GM19324 (cell line): ENCODE results near the gene BCR.

ENCODE experiments used
- ATAC-seq: cut with Tn5 transposase; IDR thresholded peaks from one replicate; pipeline ENCODE4 v1.9.1; 2021; ENCODE audit warnings: mild to moderate bottlenecking, moderate library complexity; ENCODE audit not compliant: unreplicated experiment, low FRiP score

BCR gene

DNA sequence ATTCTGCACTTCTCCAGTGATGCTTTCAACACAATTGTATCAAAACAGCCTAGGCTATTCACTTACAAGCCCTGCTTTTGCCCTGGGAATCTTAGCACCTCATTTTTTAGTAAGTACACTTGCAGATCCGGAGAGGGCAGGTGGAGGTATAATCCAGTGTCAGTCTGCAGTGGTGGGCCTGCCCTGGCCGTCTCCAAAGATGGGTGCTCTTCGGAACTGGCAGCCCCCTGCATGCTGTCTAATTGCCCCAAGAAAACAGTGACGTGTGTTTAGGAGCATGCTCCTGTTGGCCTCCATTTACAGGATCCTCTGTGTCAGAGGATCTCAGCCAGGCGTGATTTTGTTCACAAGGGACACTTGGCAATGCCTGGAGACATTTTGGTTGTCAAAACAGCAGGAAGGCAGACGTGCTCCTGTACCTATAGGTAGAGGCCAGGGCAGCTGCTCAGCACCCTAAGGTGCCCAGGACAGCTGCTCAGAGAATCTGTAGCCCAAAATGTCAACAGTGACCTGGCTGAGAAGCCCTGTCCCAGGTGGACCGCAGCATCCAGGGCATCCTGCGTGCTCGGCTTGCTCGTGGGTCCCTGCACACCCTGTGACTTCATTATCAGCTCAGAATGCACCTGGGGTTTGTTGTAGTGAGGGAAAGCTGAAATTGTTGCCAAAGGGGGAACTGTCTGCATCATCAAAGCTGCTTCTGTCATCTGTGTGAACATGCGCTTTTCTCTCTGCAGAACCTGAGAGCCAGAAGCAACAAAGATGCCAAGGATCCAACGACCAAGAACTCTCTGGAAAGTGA is 90.7 kb downstream of the BCR start:
- no peak for ATAC-seq

DNA sequence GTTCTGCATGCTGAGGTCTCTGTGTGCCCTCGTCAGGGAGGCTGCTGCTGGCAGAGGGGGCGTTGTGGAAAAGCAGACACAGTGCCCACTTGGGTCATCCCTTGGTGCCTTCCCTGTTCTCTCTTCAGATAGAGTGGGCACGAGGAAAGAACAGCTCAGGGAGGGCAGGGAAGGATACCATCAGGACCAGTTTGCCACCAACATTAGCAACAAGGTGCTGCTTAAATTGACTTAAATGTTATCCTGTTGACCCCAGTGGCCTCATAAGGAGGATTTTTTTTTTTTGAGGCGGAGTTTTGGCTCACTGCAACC is 91.2 kb downstream of the BCR start:
- ATAC-seq, result no peak

- ATAC-seq, result no peak
Observed at GRCh38 chr22:23272371-23272770, 92.1 kb downstream of the BCR start.

GRCh38 chr22:23272834-23273233 is 92.5 kb downstream of the BCR start:
- ATAC-seq, result no peak

DNA sequence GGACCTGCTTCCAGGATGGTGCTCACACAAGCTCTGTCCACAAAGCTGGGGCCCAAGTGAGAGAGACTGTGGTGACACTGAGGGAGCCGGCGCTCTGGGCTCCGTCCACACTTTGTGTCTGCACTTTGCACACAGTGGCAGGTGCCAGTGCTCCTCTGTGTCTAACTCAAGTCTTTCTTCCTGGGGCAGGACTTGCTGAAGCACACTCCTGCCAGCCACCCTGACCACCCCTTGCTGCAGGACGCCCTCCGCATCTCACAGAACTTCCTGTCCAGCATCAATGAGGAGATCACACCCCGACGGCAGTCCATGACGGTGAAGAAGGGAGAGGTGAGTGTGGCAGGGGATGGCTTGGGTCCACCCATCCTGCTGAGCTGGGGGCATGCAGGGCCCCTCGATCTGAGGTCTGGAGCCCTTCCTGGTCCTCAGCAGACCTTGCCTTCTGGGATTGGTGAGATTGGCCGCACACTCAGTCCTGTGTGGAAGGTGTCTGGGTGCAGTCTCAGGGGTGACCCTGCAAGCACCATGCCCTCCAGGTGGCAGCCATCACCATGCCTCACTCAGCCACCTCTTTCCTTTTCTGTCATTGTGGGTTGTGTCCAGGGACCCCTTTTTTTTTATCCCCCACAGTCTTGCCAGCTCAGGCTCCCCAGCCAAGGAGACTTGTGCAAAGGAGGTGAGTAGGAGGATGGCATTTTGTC is 93.3 kb downstream of the BCR start:
- ATAC-seq, result no peak

GRCh38 chr22:23274146-23274526 is 93.8 kb downstream of the BCR start:
- no peak for ATAC-seq

GRCh38 chr22:23274891-23275694 is 94.8 kb downstream of the BCR start:
- no peak for ATAC-seq

GRCh38 chr22:23275751-23276150 is 95.4 kb downstream of the BCR start:
- ATAC-seq, result no peak

- no peak for ATAC-seq
Observed at GRCh38 chr22:23276656-23277582, 96.6 kb downstream of the BCR start.

GRCh38 chr22:23277583-23278295 is 97.4 kb downstream of the BCR start:
- no peak for ATAC-seq

GRCh38 chr22:23278883-23279675 is 98.8 kb downstream of the BCR start:
- ATAC-seq, result no peak

GRCh38 chr22:23279781-23280180 is 99.5 kb downstream of the BCR start:
- ATAC-seq, result no peak

GRCh38 chr22:23280356-23281052 is 100.2 kb downstream of the BCR start:
- no peak for ATAC-seq

DNA sequence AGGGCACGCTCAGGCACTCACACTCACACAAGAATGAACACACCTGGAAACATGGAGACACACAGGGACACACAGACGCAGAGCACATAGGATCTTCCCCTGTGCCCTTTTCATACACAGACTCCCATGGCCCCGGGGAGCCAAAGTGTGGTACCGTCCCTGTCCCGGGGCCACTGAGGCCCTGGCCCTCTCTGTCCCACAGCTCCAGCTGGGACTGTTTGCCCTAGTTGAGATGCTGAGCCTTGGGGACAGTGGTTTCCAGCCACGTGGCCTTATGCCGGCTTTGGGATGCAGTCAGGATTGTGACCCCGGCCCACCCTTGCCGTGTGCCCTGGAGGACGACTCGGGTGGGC is 100.7 kb downstream of the BCR start:
- ATAC-seq, result no peak

DNA sequence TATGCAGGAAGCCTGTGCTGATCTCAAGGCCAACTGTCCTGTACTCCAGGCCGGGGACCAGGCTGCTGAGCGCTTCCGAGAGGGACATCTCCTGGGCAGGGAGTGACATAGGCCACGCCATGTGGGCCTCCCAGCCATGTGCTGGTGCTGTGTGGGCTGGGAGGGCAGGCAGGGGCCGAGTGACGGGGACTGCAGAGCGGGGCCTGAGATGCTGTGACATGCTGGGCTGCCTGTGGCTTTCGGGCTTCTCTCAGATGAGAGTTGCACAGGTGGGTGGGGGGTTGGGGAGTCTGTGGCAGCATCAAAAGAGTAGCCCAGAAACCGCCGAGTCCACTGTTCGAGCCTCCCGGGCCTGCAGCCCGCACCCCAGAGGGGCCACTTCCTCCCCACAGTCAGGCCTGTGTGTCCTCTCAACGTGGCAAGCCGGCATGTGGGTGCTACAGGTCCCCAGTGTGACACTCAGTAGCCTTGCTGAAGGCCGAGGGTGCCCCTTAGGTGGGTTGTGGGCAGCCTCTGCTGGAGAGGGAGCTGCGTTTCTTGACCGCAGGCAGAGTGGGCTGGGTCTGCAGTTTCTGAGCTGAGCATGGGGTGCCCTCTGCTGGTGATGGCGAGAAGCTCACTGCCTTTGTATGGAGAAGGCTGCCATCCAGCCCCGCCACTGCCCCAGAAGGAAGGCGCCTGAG is 101.2 kb downstream of the BCR start:
- no peak for ATAC-seq

DNA sequence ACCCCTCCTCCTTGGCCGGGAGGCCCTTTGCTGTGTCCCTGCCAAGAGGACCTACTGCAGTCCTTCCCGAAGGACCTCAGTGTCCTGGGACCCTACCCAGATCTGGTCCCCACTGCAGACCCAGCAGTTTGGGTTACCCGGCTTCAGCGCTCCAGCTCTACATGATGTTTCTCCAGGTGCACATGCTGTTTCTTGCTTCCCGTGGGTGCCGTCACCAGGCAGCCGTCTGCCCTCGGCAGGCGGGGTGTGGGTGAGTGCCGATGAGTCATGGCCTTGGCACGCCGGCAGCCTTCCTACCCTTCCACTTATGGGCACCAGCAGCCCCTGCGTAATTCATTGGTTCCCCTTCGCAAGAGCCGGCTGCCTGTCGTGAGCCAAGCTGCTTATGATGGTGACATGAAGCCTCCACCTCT is 101.8 kb downstream of the BCR start:
- no peak for ATAC-seq

DNA sequence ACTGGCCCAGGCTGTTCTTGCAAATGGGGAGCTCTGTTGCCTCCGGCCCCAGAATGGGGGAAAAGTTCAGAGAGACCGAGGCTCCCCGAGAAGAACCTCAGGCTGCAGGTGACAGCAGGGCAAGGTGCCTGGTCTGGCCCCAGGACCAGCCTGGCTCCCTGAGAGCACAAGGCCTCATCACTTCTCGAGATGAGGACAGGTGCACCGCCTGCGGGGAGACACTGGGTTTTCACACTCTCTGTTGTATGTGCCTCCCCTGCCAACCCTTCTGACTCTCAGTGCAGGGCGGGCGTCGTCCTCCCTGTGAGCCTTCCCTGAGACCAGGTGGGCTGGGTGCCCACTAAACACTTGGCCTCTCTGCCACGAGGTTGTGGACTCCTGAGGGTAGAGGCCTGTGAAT is 102.2 kb downstream of the BCR start:
- ATAC-seq, result no peak

- ATAC-seq, result no peak
Observed at GRCh38 chr22:23282986-23283385, 102.7 kb downstream of the BCR start.
